GM12878 (cell line): ENCODE results near the gene RASGEF1B. TPM values are rescaled to one million over a fixed set of nuclear protein-coding genes. Genes with fewer than 3 reads are reported as not detected.

Experiments used
- ATAC-seq: fragments of 200-7000 bp; cut with Tn5 transposase; 3 replicates; pipeline ENCODE4 v1.9.1; 2020; ENCODE audit warnings: mild to moderate bottlenecking, moderate library complexity
- BruUV-seq: library from RNA; stranded (reverse); fragments of 400-500 nt; replicated peaks from 2 replicates; lab custom pipeline; 2021; lab: Mats Ljungman, UMichigan
- CTCF ChIA-PET: fragments of 300-600 bp; sonication (Branson Sonifier 250); formaldehyde crosslinking; extraction: SDS; loops from one replicate; lab custom pipeline; 2021; ENCODE audit warnings: inconsistent platforms; lab: Yijun Ruan, JAX
- POLR2A ChIA-PET: fragments of 350-600 bp; formaldehyde crosslinking; extraction: SDS; loops from one replicate; lab custom pipeline; 2021; ENCODE audit warnings: inconsistent platforms; lab: Charles Lee
- RAD21 ChIA-PET: fragments of 300-600 bp; sonication (Branson Sonifier 250); formaldehyde crosslinking; loops from one replicate; lab custom pipeline; 2023; ENCODE audit warnings: antibody characterized with exemption; ENCODE audit not compliant: unreplicated experiment; lab: Charles Lee
- SMC1A ChIA-PET: fragments of 300-600 bp; sonication (Branson Sonifier 250); formaldehyde crosslinking; loops from one replicate; lab custom pipeline; 2023; ENCODE audit not compliant: unreplicated experiment, uncharacterized antibody; lab: Charles Lee
- DNase-seq: peaks from one replicate; pipeline ENCODE4 v3.0.0-alpha.2; 2011; ENCODE audit warnings: low read depth, low spot score
- FAIRE-seq: peaks from 3 replicates; lab custom pipeline; 2011; peaks lifted over from hg19 to GRCh38; lab: Jason Lieb, UNC
- H2AFZ ChIP-seq: 2 replicates; pipeline ENCODE4 v1.6.0; 2011; ENCODE audit warnings: low read depth, low read length, control low read depth; ENCODE audit not compliant: control insufficient read depth
- H3K27ac ChIP-seq: 2 replicates; pipeline ENCODE4 v1.5.1; 2011; ENCODE audit warnings: control low read depth; ENCODE audit not compliant: control insufficient read depth, insufficient read depth
- H3K27me3 ChIP-seq, 2 experiments: replicated peaks in 1 of 2; 2 replicates each; pipeline versions ENCODE4 v1.6.0 to v1.6.1; 2011; ENCODE audit warnings: low read length in 1 of 2; ENCODE audit not compliant: control insufficient read depth in 2 of 2, insufficient read depth in 2 of 2
- H3K36me3 ChIP-seq, 2 experiments: 2 replicates each; pipeline ENCODE4 v1.5.1; 2011; ENCODE audit warnings: low read length in 1 of 2; ENCODE audit not compliant: control insufficient read depth in 2 of 2, insufficient read depth in 2 of 2
- H3K4me1 ChIP-seq: 2 replicates; pipeline ENCODE4 v1.6.1; 2011; ENCODE audit warnings: mild to moderate bottlenecking, low read length, moderate library complexity, mixed read lengths; ENCODE audit not compliant: control insufficient read depth, insufficient read depth
- H3K4me2 ChIP-seq: 2 replicates; pipeline ENCODE4 v1.6.0; 2011; ENCODE audit warnings: control low read depth; ENCODE audit not compliant: control insufficient read depth, insufficient read depth
- H3K4me3 ChIP-seq: fragments of 200-600 bp; sonication (generic); 2 replicates; pipeline ENCODE4 v1.5.1; 2016
- H3K79me2 ChIP-seq: 2 replicates; pipeline ENCODE4 v1.6.0; 2011; ENCODE audit warnings: low read length; ENCODE audit not compliant: control insufficient read depth, insufficient read depth
- H3K9ac ChIP-seq: 2 replicates; pipeline ENCODE4 v1.8.0; 2011; ENCODE audit warnings: low read length, control low read depth, mixed read lengths; ENCODE audit not compliant: control insufficient read depth, insufficient read depth
- H3K9me3 ChIP-seq: replicated peaks from 3 replicates; pipeline ENCODE4 v1.5.1; 2011; ENCODE audit warnings: mild to moderate bottlenecking, low read length; ENCODE audit not compliant: control insufficient read depth, insufficient read depth
- H4K20me1 ChIP-seq: 2 replicates; pipeline ENCODE4 v1.6.0; 2011; ENCODE audit not compliant: control insufficient read depth, insufficient read depth
- BCL11A ChIP-seq: IDR thresholded peaks from 2 replicates; pipeline ENCODE4 v1.6.1; 2011; ENCODE audit warnings: low read depth, low read length
- BHLHE40 ChIP-seq, 2 experiments: fragments of 450-650 bp in 1 of 2; IDR thresholded peaks; 2 replicates each; pipeline ENCODE4 v1.6.1; 2011 to 2017; ENCODE audit warnings: low read depth in 2 of 2, borderline replicate concordance in 1 of 2, improper control_type of control experiment in 1 of 2, low read length in 1 of 2, mild to moderate bottlenecking in 1 of 2
- WGBS: methylation state at CpG from one replicate; pipeline ENCODE4 v1.1.6; 2016; ENCODE audit warnings: low lambda C conversion rate; ENCODE audit not compliant: insufficient replicate concordance, insufficient coverage; ENCODE audit errors: missing lambda C conversion rate; 5-methylcytosine and 5-hydroxymethylcytosine counted together
- in situ Hi-C: fragments of 300-500 bp; cut with MboI; formaldehyde crosslinking; loops from 9 replicates; pipeline ENCODE4 v1.14.3; 2018; ENCODE audit warnings: mixed read lengths
- intact Hi-C: fragments of 100-400 bp; cut with micrococcal nuclease; formaldehyde crosslinking; loops from one replicate; pipeline ENCODE4 v1.14.2; 2022; ENCODE audit not compliant: unreplicated experiment
- polyA plus RNA-seq, 11 experiments: library from polyadenylated mRNA; depleted of rRNA in 4 of 11; unstranded in 6 of 11; stranded (reverse) in 5 of 11; fragments of >200 nt; fragmentation: Nextera tagmentation in 4 of 11; fragmentation: Illumina TruSeq in 1 of 11; extraction: Ambion mirVana in 4 of 11; extraction: Trizol in 1 of 11; gene quantifications; 1 replicate in 1 of 11; 2 replicates in 10 of 11; pipeline versions ENCODE4 v1.2.1 to v1.2.3, GENCODE V29; 2011 to 2016; ENCODE audit warnings: inconsistent platforms in 2 of 11, missing spikeins in 2 of 11, low read depth in 1 of 11
- total RNA-seq, 4 experiments: library from RNA; depleted of rRNA in 3 of 4; stranded (reverse); fragments of >200 nt in 3 of 4; fragmentation: Illumina TruSeq in 1 of 4; extraction: Trizol in 1 of 4; gene quantifications; 2 replicates each; pipeline versions ENCODE4 v1.2.1 to v1.2.3, GENCODE V29; 2013 to 2021
- TF ChIP-seq, protein P1 (sequence below): fragments of 450-650 bp; conservative IDR thresholded peaks from 2 replicates; pipeline ENCODE4 v1.6.1; 2017; ENCODE audit warnings: mild to moderate bottlenecking, moderate library complexity
- TF ChIP-seq, protein P2 (sequence below): fragments of 450-650 bp; IDR thresholded peaks from 2 replicates; pipeline ENCODE4 v1.6.1; 2017; ENCODE audit warnings: mild to moderate bottlenecking, moderate library complexity

Gene RASGEF1B
- total and polyA plus RNA-seq, 10 of the 15 experiments (the other 5 are each of a cell fraction or from before 2014, with no cell fraction given): 0.03 to 0.24 (median 0.10) TPM; not detected in 2

DNA sequence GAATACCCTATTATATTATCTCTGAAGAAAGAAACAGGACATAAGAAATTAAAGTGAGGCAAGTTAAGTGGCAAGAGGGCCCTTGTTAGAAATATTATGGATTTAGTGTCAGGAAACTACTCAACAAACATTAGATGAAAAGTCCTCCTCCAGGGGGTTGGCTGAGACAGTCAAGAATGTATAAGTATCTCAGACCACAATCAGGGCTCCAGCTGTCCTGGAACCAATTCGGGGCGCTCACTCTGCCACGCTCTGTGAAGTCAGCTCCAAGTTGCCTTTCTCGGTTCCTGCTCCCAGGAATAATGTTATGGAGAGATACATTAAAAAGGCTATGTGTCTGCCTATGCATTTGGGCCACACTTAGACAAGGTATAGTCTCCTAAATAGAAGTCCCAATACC is 73.3 kb downstream of the RASGEF1B start:
- DNase-seq: no peak
- Histone ChIP-seq H3K79me2 (no peaks in the 10 kb centered on the region), H3K36me3 (no peaks in the 10 kb centered on the region), H3K9ac (no peak overlapping the region), H3K9me3 (no peaks in the 10 kb centered on the region), H3K4me2 (no peak overlapping the region), H4K20me1 (no peaks in the 10 kb centered on the region), H2AFZ (no peak overlapping the region), H3K27ac (no peak overlapping the region), H3K27me3 (no peaks in the 10 kb centered on the region), H3K4me3 (no peak overlapping the region), H3K4me1 (no peaks in the 10 kb centered on the region)
- no peak for ATAC-seq
- POLR2A ChIA-PET: no interaction called here
- intact Hi-C loops (no loop called here), in situ Hi-C loops (no loop called here)
- CTCF ChIA-PET: interaction anchor here (1.3 kb wide), 1 partner anchor 67 kb away, joined by 3 read pairs; no protein-coding TSS in a partner anchor
- SMC1A ChIA-PET: no interaction called here
- TF ChIP-seq BHLHE40 (IDR thresholded peaks at IDR 0.05; ENCODE audit: borderline replicate concordance in 1 of 2, low read depth in 2 of 2, low read length in 1 of 2): no peak
- TF ChIP-seq BCL11A: no peak
- TF ChIP-seq, protein P1, sequence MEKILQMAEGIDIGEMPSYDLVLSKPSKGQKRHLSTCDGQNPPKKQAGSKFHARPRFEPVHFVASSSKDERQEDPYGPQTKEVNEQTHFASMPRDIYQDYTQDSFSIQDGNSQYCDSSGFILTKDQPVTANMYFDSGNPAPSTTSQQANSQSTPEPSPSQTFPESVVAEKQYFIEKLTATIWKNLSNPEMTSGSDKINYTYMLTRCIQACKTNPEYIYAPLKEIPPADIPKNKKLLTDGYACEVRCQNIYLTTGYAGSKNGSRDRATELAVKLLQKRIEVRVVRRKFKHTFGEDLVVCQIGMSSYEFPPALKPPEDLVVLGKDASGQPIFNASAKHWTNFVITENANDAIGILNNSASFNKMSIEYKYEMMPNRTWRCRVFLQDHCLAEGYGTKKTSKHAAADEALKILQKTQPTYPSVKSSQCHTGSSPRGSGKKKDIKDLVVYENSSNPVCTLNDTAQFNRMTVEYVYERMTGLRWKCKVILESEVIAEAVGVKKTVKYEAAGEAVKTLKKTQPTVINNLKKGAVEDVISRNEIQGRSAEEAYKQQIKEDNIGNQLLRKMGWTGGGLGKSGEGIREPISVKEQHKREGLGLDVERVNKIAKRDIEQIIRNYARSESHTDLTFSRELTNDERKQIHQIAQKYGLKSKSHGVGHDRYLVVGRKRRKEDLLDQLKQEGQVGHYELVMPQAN: no peak
- TF ChIP-seq, protein P2, sequence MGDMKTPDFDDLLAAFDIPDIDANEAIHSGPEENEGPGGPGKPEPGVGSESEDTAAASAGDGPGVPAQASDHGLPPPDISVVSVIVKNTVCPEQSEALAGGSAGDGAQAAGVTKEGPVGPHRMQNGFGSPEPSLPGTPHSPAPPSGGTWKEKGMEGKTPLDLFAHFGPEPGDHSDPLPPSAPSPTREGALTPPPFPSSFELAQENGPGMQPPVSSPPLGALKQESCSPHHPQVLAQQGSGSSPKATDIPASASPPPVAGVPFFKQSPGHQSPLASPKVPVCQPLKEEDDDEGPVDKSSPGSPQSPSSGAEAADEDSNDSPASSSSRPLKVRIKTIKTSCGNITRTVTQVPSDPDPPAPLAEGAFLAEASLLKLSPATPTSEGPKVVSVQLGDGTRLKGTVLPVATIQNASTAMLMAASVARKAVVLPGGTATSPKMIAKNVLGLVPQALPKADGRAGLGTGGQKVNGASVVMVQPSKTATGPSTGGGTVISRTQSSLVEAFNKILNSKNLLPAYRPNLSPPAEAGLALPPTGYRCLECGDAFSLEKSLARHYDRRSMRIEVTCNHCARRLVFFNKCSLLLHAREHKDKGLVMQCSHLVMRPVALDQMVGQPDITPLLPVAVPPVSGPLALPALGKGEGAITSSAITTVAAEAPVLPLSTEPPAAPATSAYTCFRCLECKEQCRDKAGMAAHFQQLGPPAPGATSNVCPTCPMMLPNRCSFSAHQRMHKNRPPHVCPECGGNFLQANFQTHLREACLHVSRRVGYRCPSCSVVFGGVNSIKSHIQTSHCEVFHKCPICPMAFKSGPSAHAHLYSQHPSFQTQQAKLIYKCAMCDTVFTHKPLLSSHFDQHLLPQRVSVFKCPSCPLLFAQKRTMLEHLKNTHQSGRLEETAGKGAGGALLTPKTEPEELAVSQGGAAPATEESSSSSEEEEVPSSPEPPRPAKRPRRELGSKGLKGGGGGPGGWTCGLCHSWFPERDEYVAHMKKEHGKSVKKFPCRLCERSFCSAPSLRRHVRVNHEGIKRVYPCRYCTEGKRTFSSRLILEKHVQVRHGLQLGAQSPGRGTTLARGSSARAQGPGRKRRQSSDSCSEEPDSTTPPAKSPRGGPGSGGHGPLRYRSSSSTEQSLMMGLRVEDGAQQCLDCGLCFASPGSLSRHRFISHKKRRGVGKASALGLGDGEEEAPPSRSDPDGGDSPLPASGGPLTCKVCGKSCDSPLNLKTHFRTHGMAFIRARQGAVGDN: no peak
- RAD21 ChIA-PET: no interaction called here
- no TSS peak for BruUV-seq
- WGBS: 45% methylated on average over 4 of the region's 4 CpGs
- no peak for FAIRE-seq
